Ascending aorta (tissue), 2 donors: ENCODE measurements around the gene KIF9. TPM values are rescaled to one million over a fixed set of nuclear protein-coding genes. Genes with fewer than 3 reads are reported as not detected.
"Not testable (repeated sequence)": the region's sequence is repeated elsewhere in the genome, so short reads cannot be mapped to it uniquely, and the experiment has no call there.

ENCODE experiments used
- DNase-seq, 2 donors: peaks; one replicate each; pipeline ENCODE4 v3.0.0-alpha.2; 2019; ENCODE audit warnings: low spot score in 2 of 2
- H3K27ac ChIP-seq, 2 donors: fragments of 200-600 bp; sonication (generic); one replicate each; pipeline ENCODE4 v1.5.1; 2016 to 2017; ENCODE audit warnings: mild to moderate bottlenecking in 1 of 2
- H3K27me3 ChIP-seq: fragments of 200-600 bp; sonication (generic); one replicate; pipeline ENCODE4 v1.5.1; 2017
- H3K36me3 ChIP-seq, 2 donors: fragments of 200-600 bp; sonication (generic); one replicate each; pipeline ENCODE4 v1.5.1; 2016
- H3K4me1 ChIP-seq, 2 donors: fragments of 200-600 bp; sonication (generic); one replicate each; pipeline ENCODE4 v1.5.1; 2016 to 2017; ENCODE audit warnings: mild to moderate bottlenecking in 1 of 2
- H3K4me3 ChIP-seq, 2 donors: fragments of 200-600 bp; sonication (generic); one replicate each; pipeline ENCODE4 v1.5.1; 2016 to 2017; ENCODE audit warnings: mild to moderate bottlenecking in 1 of 2
- H3K9me3 ChIP-seq, 2 donors: fragments of 200-600 bp; sonication (generic); one replicate each; pipeline ENCODE4 v1.5.1; 2016
- intact Hi-C: fragments of 100-400 bp; cut with DNase I; formaldehyde crosslinking; loops from one replicate; pipeline ENCODE4 v1.15.1; 2023
- total RNA-seq: library from RNA; depleted of rRNA; stranded (reverse); fragments of >200 nt; gene quantifications from one replicate; pipeline ENCODE4 v1.1.0, GENCODE V29; 2016
- TF ChIP-seq, protein P1 (sequence below), 3 experiments: fragments of 200-600 bp in 2 of 3; fragments of 450-650 bp in 1 of 3; sonication (generic) in 2 of 3; IDR thresholded peaks; one replicate each; pipeline ENCODE4 v1.5.1; 2016 to 2019; ENCODE audit warnings: antibody characterized with exemption in 3 of 3, mild to moderate bottlenecking in 1 of 3, moderate library complexity in 1 of 3

KIF9 gene
- total RNA-seq, 1 donor from 2014 or later: not detected

DNA sequence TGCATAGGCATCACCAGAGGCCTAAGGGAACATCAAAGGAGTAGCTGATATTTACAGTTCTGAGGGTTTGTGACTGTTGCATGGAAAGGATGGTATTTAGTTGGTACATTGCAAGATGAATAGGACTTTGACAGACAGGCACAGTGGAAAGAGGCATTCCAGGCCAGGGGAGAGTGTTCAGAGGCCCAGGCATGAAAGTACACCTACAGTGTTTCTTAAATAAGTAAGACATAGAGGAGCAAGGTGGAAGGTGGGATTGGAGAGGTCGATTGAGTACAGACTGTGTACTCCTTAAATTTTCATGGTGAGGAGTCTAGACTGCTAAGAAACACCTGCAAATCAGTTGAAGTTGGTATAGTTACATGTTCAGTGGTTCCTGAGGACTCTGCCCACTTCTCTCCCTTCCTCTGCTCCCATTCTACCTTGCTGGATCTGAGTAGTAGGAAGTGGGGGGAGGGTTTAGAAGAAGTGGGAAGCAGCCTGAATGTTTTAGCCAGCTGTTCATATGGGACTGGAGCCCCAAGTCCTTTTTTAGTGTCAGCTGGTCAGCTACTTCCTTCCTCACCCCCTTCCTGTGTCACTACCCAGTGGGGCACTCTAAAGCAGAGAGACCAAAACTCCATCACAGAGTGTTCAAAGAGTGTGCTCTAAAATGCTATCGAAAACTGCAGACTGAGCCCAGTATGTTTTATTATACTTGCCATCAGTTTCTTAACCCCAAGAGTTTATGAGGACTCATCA is 14.1 kb upstream of the KIF9 start:
- Histone ChIP-seq H3K27me3 (no peaks in the 10 kb centered on the region), H3K4me1 (peaks cover 0 to 3% of the 10 kb centered on the region in 2 donors), H3K4me3 (no peak overlapping the region), H3K36me3 (peaks cover 0 to 2% of the 10 kb centered on the region in 2 donors), H3K9me3 (no peaks in the 10 kb centered on the region), H3K27ac (no peak overlapping the region)
- DNase-seq: no peak
- intact Hi-C loops: no loop called here
- TF ChIP-seq, protein P1, sequence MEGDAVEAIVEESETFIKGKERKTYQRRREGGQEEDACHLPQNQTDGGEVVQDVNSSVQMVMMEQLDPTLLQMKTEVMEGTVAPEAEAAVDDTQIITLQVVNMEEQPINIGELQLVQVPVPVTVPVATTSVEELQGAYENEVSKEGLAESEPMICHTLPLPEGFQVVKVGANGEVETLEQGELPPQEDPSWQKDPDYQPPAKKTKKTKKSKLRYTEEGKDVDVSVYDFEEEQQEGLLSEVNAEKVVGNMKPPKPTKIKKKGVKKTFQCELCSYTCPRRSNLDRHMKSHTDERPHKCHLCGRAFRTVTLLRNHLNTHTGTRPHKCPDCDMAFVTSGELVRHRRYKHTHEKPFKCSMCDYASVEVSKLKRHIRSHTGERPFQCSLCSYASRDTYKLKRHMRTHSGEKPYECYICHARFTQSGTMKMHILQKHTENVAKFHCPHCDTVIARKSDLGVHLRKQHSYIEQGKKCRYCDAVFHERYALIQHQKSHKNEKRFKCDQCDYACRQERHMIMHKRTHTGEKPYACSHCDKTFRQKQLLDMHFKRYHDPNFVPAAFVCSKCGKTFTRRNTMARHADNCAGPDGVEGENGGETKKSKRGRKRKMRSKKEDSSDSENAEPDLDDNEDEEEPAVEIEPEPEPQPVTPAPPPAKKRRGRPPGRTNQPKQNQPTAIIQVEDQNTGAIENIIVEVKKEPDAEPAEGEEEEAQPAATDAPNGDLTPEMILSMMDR (IDR thresholded peaks at IDR 0.05): no peak

DNA sequence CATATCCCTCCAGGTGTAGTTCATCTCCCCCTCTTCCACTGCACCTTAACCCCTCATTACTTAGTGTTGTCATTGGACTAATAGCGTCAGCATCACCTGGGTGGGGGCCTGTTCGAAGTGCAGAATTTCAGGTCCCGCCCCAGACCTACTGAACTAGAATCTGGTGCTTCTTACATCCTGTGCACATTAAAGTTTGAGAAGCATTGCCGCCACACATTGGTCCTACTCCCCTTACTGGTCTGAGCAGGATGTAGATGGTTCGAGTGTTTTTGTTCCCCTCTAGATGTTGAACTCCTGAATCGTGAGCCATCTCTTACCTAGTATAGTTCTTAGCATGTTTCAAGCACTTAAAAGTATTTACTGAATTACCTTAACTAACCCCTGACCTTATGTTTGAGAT is 13.4 kb upstream of the KIF9 start:
- intact Hi-C loops: no loop called here
- Histone ChIP-seq H3K27me3 (no peaks in the 10 kb centered on the region), H3K4me1 (peaks cover 0 to 5% of the 10 kb centered on the region in 2 donors), H3K36me3 (peaks cover 0 to 2% of the 10 kb centered on the region in 2 donors), H3K27ac (no peak overlapping the region), H3K9me3 (no peaks in the 10 kb centered on the region), H3K4me3 (no peak overlapping the region)
- no peak for DNase-seq
- TF ChIP-seq, protein P1 (IDR thresholded peaks at IDR 0.05): no peak

DNA sequence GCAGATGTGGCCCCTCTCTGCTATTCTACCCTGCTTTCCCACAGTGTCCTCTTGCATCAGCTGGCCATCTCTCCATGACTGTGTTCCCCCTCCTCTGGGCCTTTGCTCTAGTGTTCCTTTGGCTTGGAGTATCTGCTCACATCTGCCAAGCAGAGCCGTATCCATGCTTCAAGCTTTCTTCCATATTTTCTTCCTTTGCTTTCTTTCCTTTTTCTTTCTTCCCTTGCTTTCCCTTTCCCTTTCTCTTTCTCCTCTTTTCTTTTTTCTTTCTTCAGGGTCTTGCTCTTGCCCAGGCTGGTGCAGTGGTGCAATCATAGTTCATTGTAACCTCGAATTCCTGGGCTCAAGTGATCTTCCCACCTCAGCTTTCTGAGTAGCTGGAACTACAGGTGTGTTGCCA is 12.7 kb upstream of the KIF9 start:
- DNase-seq: no peak
- TF ChIP-seq, protein P1 (IDR thresholded peaks at IDR 0.05): no peak
- intact Hi-C loops: no loop called here
- Histone ChIP-seq H3K36me3 (peaks cover 0 to 5% of the 10 kb centered on the region in 2 donors), H3K27me3 (no peaks in the 10 kb centered on the region), H3K4me3 (no peak overlapping the region), H3K4me1 (peaks cover 0 to 5% of the 10 kb centered on the region in 2 donors), H3K27ac (no peak overlapping the region), H3K9me3 (no peaks in the 10 kb centered on the region)

DNA sequence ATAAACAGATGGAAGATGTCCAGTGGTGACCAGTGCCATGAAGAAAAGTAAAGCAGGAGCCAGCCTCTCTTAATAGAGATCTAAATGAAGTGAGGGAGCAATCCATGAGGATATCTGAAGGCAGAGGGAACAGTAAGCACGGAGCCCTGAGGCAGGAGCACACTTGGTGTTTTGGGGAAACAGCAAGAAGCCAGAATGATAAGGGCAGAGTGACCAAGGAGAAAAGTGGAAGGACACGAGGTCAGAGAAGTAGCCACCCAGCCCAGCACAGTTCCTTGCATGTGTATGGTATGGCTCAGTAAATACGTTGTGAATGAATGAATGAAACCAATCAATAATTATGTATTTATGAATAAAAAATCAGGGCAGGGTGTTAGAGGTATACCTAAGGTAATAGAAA is 11.8 kb upstream of the KIF9 start:
- Histone ChIP-seq H3K36me3 (peaks cover 0 to 8% of the 10 kb centered on the region in 2 donors), H3K27ac (no peak overlapping the region), H3K27me3 (no peaks in the 10 kb centered on the region), H3K4me3 (no peak overlapping the region), H3K9me3 (no peaks in the 10 kb centered on the region), H3K4me1 (peaks cover 0 to 5% of the 10 kb centered on the region in 2 donors)
- intact Hi-C loops: no loop called here
- TF ChIP-seq, protein P1 (IDR thresholded peaks at IDR 0.05): no peak
- DNase-seq: no peak

DNA sequence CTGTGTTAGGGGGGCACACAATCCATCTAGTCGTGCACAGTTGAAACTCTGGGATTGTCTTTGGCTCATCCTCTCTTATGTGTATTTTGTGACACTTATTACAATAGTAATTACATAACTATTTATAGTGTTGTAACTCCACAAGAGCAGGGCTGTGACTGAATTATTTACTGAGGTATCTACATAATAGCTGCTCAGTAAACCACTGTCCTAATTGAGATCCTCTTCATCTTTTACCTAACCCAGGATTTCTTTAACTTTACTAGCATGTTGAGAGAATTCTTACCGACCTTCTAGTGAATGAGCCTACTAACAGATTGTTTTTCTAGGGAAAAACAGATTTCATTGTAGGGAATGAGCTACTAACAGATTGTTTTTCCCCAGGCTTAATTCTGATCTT is 11.2 kb upstream of the KIF9 start:
- TF ChIP-seq, protein P1 (IDR thresholded peaks at IDR 0.05): no peak
- no peaks in the 10 kb centered on the region for H3K27me3 ChIP-seq
- H3K27ac ChIP-seq: no peak overlapping the region
- H3K9me3 ChIP-seq: no peaks in the 10 kb centered on the region
- H3K4me3 ChIP-seq: no peak overlapping the region
- no peak for DNase-seq
- peaks cover 0 to 12% of the 10 kb centered on the region in 2 donors for H3K36me3 ChIP-seq
- intact Hi-C loops: no loop called here
- peaks cover 0 to 5% of the 10 kb centered on the region in 2 donors for H3K4me1 ChIP-seq

DNA sequence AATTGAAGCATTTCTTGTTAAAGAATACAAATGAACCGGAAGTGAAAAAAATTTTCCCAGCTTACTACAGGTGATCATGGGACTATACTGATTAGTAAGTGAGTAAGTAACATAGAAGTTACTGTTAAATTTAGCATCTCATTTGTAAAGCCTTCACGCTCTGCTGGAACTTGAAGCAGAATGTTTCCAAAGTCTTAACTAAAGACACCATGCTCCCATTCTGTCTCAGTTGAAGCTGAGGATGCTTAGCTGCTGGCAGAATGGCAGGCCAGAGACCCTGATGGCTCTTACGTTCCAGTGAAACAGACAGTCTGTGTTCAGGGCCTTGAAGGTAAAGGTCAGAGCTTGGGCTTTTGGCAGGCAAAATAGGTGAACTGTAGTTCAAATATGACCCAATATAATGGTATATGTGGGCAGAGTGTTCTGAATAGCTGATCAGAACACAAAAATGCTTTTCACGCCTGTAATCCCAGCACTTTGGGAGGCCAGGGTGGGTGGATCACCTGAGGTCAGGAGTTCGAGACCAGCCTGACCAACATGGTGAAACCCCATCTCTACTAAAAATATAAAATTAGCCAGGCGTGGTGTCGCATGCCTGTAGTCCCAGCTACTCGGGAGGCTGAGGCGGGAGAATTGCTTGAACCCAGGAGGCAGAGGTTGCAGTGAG is 9.3 kb upstream of the KIF9 start:
- intact Hi-C loops, H3K4me1 ChIP-seq, DNase-seq, H3K4me3 ChIP-seq, H3K27me3 ChIP-seq, H3K9me3 ChIP-seq, H3K27ac ChIP-seq: not testable (repeated sequence)
- peaks cover 0 to 22% of the 10 kb centered on the region in 2 donors for H3K36me3 ChIP-seq
